Fibroblast of mammary gland (primary cell): Measurements from ENCODE around the gene MXRA8.
A peak's percentile ranks its signal among the peaks of the same experiment; 100 is the strongest.

Experiments used
- DNase-seq: peaks from one replicate; pipeline ENCODE4 v3.0.0-alpha.2; 2010; ENCODE audit warnings: low read depth
- H3K4me3 ChIP-seq: 2 replicates; pipeline ENCODE4 v1.5.1; 2011; ENCODE audit warnings: low read depth, mild to moderate bottlenecking, low read length, moderate library complexity; ENCODE audit not compliant: control insufficient read depth
- CTCF ChIP-seq: conservative IDR thresholded peaks from 2 replicates; pipeline ENCODE4 v1.5.1; 2011; ENCODE audit warnings: low read depth, low read length, inconsistent platforms; ENCODE audit not compliant: control insufficient read depth, insufficient read depth

MXRA8 gene

GRCh38 chr1:1402072-1402900 is 43.9 kb upstream of the MXRA8 start:
- TF ChIP-seq CTCF: peak; percentile 90
- DNase-seq: peak; percentile 90

DNA sequence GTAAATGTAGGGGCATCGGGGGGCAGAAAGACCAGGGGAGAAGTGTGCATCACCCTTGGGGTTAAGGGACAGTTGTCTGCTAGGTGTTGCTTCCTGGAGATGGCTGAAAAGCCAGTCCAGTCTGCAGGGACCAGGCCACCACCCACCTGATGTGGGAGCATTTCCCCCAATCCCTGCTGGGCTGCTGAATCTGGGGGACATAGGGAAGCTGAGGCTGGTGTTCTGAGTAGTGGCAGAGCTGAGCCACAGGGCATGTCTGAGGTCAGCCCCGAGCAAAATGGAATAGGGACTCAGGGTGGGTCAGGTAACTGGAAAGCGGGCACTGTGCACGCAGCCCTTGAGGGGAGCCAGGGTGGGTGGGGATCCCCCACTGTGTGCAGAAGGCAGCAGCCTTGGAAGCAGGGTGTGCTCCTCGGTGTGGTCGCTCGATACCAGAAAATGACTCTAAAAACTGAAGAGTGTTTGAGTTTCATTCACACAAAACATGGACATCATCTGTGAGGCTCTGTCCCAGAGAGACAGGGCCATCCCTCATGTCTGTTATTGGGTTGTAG is 43.2 kb upstream of the MXRA8 start:
- DNase-seq: no peak
- TF ChIP-seq CTCF: no peak
- H3K4me3 ChIP-seq: no peak overlapping the region

More at GRCh38 chr1:1402072-1402900, 43.9 kb upstream of the MXRA8 start:
- H3K4me3 ChIP-seq: no peak overlapping the region

DNA sequence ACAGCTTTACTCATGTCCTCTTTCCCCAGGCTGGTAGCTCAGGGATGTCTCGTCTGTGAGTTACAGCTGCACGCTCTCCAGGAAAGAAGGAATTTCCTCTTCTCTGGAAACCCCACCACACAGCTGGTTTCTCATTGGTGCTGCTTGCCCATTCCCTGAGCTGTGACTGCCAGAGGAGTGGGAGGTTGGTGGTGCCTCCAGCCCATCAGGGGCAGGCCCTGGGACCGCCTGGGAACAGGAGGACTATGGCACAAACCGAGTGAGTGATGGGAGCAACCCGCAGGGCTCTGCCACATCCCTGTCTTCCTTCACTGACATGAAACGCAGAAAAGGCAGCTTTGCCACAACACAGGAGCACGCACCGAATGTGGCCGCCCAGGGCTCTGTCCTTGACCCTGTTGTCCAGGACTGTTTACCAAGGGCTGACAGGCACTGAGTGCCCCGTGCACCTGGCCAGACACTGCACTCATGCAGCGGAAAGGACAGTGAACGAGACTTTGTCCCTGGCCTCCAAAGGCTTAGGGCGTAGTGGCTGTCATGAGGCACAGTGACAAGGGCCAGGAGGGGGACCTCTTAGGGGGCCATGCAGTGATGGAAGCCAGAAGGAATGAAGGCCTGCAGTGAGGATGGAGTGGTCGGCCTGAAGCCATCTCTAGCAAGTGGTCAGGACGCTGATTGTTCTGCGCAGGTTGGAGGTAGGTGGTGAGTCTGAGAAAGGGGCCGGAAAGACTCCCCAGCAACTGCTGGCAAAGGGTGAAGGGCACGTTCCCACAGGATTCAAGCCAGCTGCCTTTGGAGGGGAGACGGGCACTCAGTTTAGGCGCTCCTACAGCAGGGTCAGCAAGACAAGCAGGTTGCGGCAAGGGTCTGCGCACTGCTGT is 42.5 kb upstream of the MXRA8 start:
- H3K4me3 ChIP-seq: peak overlapping the region; percentile 95
- no peak for TF ChIP-seq CTCF
- no peak for DNase-seq

- peak overlapping the region; percentile 95 for H3K4me3 ChIP-seq
- no peak for TF ChIP-seq CTCF
- peak; percentile 28 for DNase-seq
These were observed 41.7 kb upstream of the MXRA8 start for GRCh38 chr1:1399872-1400575.

GRCh38 chr1:1399187-1399871 is 41.0 kb upstream of the MXRA8 start, which contains the start of gene CCNL2:
CCNL2 (minus strand) TSS chr1:1399335; CDS start chr1:1399306, 29 bp downstream.
- peak within 1 kb of the TSS; percentile 95 for H3K4me3 ChIP-seq
- peak; percentile 97 for DNase-seq
- peak; percentile 35 for TF ChIP-seq CTCF
